Erythroblast (primary cell): ENCODE results near the gene NPY4R.
"Not testable (repeated sequence)": the region's sequence is repeated elsewhere in the genome, so short reads cannot be mapped to it uniquely, and the experiment has no call there.

ENCODE experiments used
- GATA1 ChIP-seq: IDR thresholded peaks from 2 replicates; pipeline ENCODE4 v1.6.1; 2011; ENCODE audit warnings: low read depth, mild to moderate bottlenecking, control low read depth, low read length, moderate library complexity
- POLR2A ChIP-seq: IDR thresholded peaks from 2 replicates; pipeline ENCODE4 v1.6.1; 2011; ENCODE audit warnings: mild to moderate bottlenecking, low read length

- TF ChIP-seq POLR2A, GATA1: not testable (repeated sequence)
These were observed 34.2 kb upstream of the NPY4R start for GRCh38 chr10:46499990-46500389.
